Loucy (cell line): ENCODE results near the gene TMEM269.

Experiments used
- H2AFZ ChIP-seq: fragments of 200-600 bp; sonication (generic); 2 replicates; pipeline ENCODE4 v1.6.0; 2016; ENCODE audit warnings: antibody characterized with exemption, mild to moderate bottlenecking, low read length, moderate library complexity
- H3F3A ChIP-seq: fragments of 200-600 bp; 2 replicates; pipeline ENCODE4 v1.6.0; 2016; ENCODE audit warnings: antibody characterized with exemption, low read depth, mild to moderate bottlenecking
- H3K27me3 ChIP-seq: fragments of 200-600 bp; sonication (generic); 2 replicates; pipeline ENCODE4 v1.6.1; 2014; ENCODE audit warnings: low read length, mild to moderate bottlenecking; ENCODE audit not compliant: insufficient read depth, poor library complexity, severe bottlenecking
- H3K36me3 ChIP-seq: fragments of 200-600 bp; sonication (generic); 2 replicates; pipeline ENCODE4 v1.6.1; 2016; ENCODE audit warnings: low read length; ENCODE audit not compliant: insufficient read depth
- H3K4me1 ChIP-seq: fragments of 200-600 bp; sonication (generic); 2 replicates; pipeline ENCODE4 v1.5.1; 2014; ENCODE audit warnings: low read length, mild to moderate bottlenecking; ENCODE audit not compliant: insufficient read depth, poor library complexity, severe bottlenecking
- H3K4me2 ChIP-seq: fragments of 200-600 bp; sonication (generic); 2 replicates; pipeline ENCODE4 v1.6.0; 2014; ENCODE audit warnings: antibody characterized with exemption, low read length, low read depth, mild to moderate bottlenecking; ENCODE audit not compliant: poor library complexity, severe bottlenecking
- H3K4me3 ChIP-seq: fragments of 200-600 bp; sonication (generic); 2 replicates; pipeline ENCODE4 v1.5.1; 2014; ENCODE audit warnings: low read length, mild to moderate bottlenecking, mixed read lengths; ENCODE audit not compliant: poor library complexity, severe bottlenecking
- H3K79me2 ChIP-seq: fragments of 200-600 bp; sonication (generic); 2 replicates; pipeline ENCODE4 v1.6.1; 2014; ENCODE audit warnings: low read length; ENCODE audit not compliant: insufficient read depth
- H3K9ac ChIP-seq: fragments of 200-600 bp; sonication (generic); 2 replicates; pipeline ENCODE4 v1.6.0; 2014; ENCODE audit warnings: mild to moderate bottlenecking, low read depth, low read length, moderate library complexity; ENCODE audit not compliant: poor library complexity, severe bottlenecking
- H3K9me2 ChIP-seq: fragments of 200-600 bp; sonication (generic); replicated peaks from 2 replicates; pipeline ENCODE4 v1.6.1; 2016; ENCODE audit warnings: low read depth, low read length, mixed read lengths
- H3K9me3 ChIP-seq: fragments of 200-600 bp; sonication (generic); 2 replicates; pipeline ENCODE4 v1.6.1; 2014; ENCODE audit warnings: mild to moderate bottlenecking, antibody characterized with exemption, low read length, low read depth; ENCODE audit not compliant: insufficient read depth
- H4K20me1 ChIP-seq: fragments of 200-600 bp; sonication (generic); 2 replicates; pipeline ENCODE4 v1.6.0; 2014; ENCODE audit warnings: antibody characterized with exemption, low read length, mild to moderate bottlenecking; ENCODE audit not compliant: insufficient read depth, poor library complexity, severe bottlenecking
- EZH2phosphoT487 ChIP-seq: fragments of 200-600 bp; IDR thresholded peaks from 2 replicates; pipeline ENCODE4 v1.6.1; 2018; ENCODE audit warnings: antibody characterized with exemption, mild to moderate bottlenecking, moderate library complexity, borderline replicate concordance
- TF ChIP-seq, protein P1 (sequence below): fragments of 200-600 bp; sonication (generic); conservative IDR thresholded peaks from 2 replicates; pipeline ENCODE4 v1.5.1; 2014; ENCODE audit warnings: mild to moderate bottlenecking, antibody characterized with exemption, low read length

The TMEM269 gene

DNA sequence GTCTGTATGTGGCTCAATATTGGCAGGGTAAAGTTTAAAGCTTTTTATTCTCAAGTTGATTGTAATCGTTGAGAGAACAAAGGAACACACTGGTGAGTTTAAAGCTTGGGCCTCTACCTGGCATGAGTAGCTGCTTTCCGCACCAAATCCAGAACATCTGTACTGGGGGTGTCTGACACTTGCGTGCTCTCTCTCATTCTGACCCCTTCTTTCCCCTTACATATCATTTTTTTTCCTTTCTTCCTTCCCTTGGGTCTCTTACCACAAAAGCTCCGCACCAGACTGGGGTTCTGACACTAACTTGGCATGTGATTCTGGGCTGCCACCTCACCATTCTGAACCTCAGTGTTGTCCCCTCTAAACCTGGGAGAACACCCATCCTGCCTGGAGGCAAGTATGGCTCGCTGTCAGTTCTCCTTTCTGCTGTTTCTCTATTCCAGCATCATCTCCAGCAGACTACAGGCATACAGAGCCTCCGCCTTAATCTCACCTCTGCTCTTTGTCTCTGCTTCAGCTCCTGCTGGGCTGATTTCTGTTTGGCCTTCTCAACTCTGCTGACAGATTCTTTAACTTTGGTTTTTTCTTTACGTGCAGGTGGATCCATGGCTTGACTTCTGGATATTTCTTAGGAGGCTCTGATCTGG lies 31.3 kb downstream of the TMEM269 start:
- peaks cover 24% of the 10 kb centered on the region for H3K4me1 ChIP-seq
- H4K20me1 ChIP-seq = no peaks in the 10 kb centered on the region
- peak overlapping the region; percentile 94 for H3K4me3 ChIP-seq
- TF ChIP-seq EZH2phosphoT487 = no peak
- TF ChIP-seq, protein P1, sequence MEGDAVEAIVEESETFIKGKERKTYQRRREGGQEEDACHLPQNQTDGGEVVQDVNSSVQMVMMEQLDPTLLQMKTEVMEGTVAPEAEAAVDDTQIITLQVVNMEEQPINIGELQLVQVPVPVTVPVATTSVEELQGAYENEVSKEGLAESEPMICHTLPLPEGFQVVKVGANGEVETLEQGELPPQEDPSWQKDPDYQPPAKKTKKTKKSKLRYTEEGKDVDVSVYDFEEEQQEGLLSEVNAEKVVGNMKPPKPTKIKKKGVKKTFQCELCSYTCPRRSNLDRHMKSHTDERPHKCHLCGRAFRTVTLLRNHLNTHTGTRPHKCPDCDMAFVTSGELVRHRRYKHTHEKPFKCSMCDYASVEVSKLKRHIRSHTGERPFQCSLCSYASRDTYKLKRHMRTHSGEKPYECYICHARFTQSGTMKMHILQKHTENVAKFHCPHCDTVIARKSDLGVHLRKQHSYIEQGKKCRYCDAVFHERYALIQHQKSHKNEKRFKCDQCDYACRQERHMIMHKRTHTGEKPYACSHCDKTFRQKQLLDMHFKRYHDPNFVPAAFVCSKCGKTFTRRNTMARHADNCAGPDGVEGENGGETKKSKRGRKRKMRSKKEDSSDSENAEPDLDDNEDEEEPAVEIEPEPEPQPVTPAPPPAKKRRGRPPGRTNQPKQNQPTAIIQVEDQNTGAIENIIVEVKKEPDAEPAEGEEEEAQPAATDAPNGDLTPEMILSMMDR = no peak
- H3K36me3 ChIP-seq = no peaks in the 10 kb centered on the region
- no peaks in the 10 kb centered on the region; the same call in 1 of the 2 replicates for H3F3A ChIP-seq
- H3K27me3 ChIP-seq = no peaks in the 10 kb centered on the region
- no peaks in the 10 kb centered on the region for H3K9me2 ChIP-seq
- H3K4me2 ChIP-seq = peak overlapping the region; percentile 93
- H3K9me3 ChIP-seq = no peaks in the 10 kb centered on the region
- peaks cover 9% of the 10 kb centered on the region for H3K79me2 ChIP-seq
- peak overlapping the region; percentile 74 for H2AFZ ChIP-seq
- peak overlapping the region; percentile 85 for H3K9ac ChIP-seq

DNA sequence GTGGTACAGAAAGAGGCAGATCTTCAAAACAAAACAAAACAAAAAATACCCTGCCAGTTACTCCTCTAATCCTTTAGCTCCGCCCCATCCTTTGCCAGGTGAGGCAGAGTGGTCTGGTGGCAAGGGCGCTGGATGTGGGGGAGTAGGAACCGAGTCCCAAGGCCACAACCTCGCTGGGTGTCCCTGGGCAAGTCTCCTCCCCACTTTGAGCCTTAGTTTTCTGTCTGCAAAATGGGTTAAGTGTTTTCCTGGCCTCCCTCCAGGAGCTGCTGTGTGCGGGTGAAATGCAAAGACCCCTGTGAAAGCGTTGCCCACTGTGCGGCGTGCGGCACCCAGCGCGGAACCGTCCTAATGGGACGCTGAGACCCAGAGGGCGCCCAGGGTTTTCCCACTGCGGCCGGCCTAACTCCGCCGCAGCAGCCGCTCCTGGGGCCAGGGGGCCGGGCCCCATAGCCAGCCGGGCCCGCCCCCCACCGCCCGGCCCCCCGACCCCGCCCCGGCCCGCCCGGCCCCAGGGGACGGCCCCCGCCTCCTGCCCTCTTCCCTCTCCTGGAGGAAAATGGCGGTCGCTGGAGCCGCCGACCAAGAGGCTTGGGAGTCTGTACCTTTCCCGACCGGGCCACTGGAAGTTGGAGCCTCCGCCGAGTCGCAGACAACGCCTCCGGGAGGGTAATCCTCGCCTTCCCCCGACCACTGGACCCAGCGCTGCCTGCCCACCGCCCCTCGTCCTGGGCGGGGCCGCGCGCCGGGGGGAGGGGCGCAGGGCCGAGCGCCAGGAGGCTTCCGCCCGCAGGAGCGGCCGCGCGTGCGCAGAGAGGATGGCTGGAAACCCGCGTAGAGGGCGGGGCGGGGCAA lies 32.0 kb downstream of the TMEM269 start, which contains the start of the genes ERMAP and SVBP:
Gene ERMAP (plus strand): TSS at position 538 of the 855 bp plus-strand sequence. CDS start 13,327 bp downstream, outside the sequence.
Gene SVBP (minus strand): TSS at position 813 of the 855 bp plus-strand sequence. CDS start 853 bp downstream, outside the sequence.
- TF ChIP-seq EZH2phosphoT487 = no peak
- TF ChIP-seq, protein P1 = no peak
- no peaks in the 10 kb centered on the region for H3K9me2 ChIP-seq
- H3K36me3 ChIP-seq = no peaks in the 10 kb centered on the region
- peak within 1 kb of the TSS; percentile 93 for H3K4me2 ChIP-seq
- no peaks in the 10 kb centered on the region for H3K27me3 ChIP-seq
- peak within 1 kb of the TSS; percentile 85 for H3K9ac ChIP-seq
- H3F3A ChIP-seq = no peaks in the 10 kb centered on the region; the same call in 1 of the 2 replicates
- H3K4me3 ChIP-seq = peak within 1 kb of the TSS; percentile 94
- peaks cover 24% of the 10 kb centered on the region for H3K4me1 ChIP-seq
- no peaks in the 10 kb centered on the region for H4K20me1 ChIP-seq
- peaks cover 9% of the 10 kb centered on the region for H3K79me2 ChIP-seq
- no peaks in the 10 kb centered on the region for H3K9me3 ChIP-seq
- peak within 1 kb of the TSS; percentile 94 for H2AFZ ChIP-seq

DNA sequence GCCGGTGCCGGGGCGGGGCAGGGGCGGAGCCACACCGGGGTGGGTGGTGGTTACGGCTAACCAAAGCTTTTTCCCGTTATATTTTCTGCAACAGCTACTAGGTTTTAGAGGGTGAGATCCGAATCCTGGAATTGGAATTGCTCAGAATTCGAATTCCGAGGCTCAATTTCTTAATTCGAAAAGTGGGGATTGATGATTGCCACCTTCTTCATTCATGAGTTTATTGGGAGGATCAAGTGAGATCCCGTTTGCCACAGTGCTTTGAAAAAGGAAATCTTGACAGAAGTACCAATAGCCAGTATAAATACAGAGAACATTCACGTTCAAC lies 32.6 kb downstream of the TMEM269 start:
- TF ChIP-seq EZH2phosphoT487 = no peak
- TF ChIP-seq, protein P1 = no peak
- Histone ChIP-seq H3F3A (no peaks in the 10 kb centered on the region; the same call in 1 of the 2 replicates), H3K4me2 (peak overlapping the region; percentile 80), H3K9me3 (no peaks in the 10 kb centered on the region), H3K27me3 (no peaks in the 10 kb centered on the region), H3K79me2 (peaks cover 9% of the 10 kb centered on the region), H3K9me2 (no peaks in the 10 kb centered on the region), H3K9ac (peak overlapping the region; percentile 85), H3K4me3 (peak overlapping the region; percentile 70), H2AFZ (peak overlapping the region; percentile 75), H3K4me1 (peaks cover 24% of the 10 kb centered on the region), H3K36me3 (no peaks in the 10 kb centered on the region), H4K20me1 (no peaks in the 10 kb centered on the region)
